Spleen (tissue), 7 donors: ENCODE data around the gene CHURC1.

Source experiments
- CTCF ChIP-seq, 11 experiments: fragments of 200-600 bp in 7 of 11; fragments of 450-650 bp in 4 of 11; sonication (generic) in 4 of 11; IDR thresholded peaks in 8 of 11; conservative IDR thresholded peaks in 3 of 11; 1 replicate in 7 of 11; 2 replicates in 4 of 11; pipeline versions ENCODE4 v1.4.0 to v1.8.0; 2016 to 2021; ENCODE audit warnings: antibody characterized with exemption in 11 of 11, inconsistent platforms in 4 of 11, mild to moderate bottlenecking in 1 of 11
- POLR2A ChIP-seq, 3 donors: fragments of 450-650 bp; IDR thresholded peaks; one replicate each; pipeline ENCODE4 v1.5.1; 2017; ENCODE audit warnings: antibody characterized with exemption in 3 of 3, mild to moderate bottlenecking in 1 of 3
- POLR2AphosphoS5 ChIP-seq, 3 donors: sonication (generic); formaldehyde crosslinking; IDR thresholded peaks; one replicate each; pipeline ENCODE4 v1.5.1; 2017; ENCODE audit warnings: antibody characterized with exemption in 3 of 3
- donor health status: DM: no; HTN: no; CAD: no; lungs with moderate emphysema.
- donor health status: DM: no; HTN: no; CAD: no.
- donor health status: DM: no; HTN: no; CAD: no.

- TF ChIP-seq CTCF (IDR thresholded peaks at IDR 0.05 in 8 of 11, conservative IDR thresholded peaks at IDR 0.05 in 3 of 11) (no peak), POLR2A (IDR thresholded peaks at IDR 0.05) (no peak), POLR2AphosphoS5 (IDR thresholded peaks at IDR 0.05) (no peak)
Observed at GRCh38 chr14:64868841-64869240, 45.4 kb upstream of the CHURC1 start.
